GM04503 (cell line): ENCODE measurements around the gene PPBP.
"Not testable (repeated sequence)": the region's sequence is repeated elsewhere in the genome, so short reads cannot be mapped to it uniquely, and the experiment has no call there.

Experiments
- DNase-seq: peaks from one replicate; pipeline ENCODE4 v3.0.0-alpha.2; 2012; ENCODE audit warnings: low read depth

The PPBP gene

DNA sequence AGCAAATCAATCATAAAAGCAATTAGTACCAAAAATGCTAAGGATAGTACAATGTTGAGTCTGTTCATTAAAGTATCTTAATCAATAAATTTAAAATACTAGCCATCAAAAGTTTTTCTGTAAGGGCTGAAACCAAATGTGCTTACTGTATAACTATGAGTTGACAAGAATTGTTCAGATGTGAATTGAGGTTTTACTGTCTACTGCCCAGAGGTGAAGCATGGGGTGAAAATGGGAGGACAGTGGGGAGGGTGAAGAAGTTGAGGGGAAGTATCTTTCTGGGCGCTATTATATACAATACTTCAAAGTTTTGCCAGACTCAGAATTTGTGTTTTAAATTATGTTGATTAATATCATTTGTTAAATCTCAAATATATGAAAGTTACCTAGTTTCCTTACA is 4.1 kb upstream of the PPBP start:
- DNase-seq = no peak

DNA sequence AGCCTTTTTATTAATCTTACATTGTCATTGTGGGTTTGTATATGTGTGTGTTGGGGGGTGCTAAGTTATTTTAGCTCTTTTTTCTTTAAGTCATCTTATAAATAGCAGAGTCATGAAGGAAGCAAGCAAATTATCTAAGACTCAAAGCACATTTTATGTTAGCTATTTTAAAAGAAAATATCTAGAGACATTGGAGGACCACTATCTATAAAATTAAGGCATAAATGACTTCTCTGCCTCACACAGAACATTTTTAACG is 3.7 kb upstream of the PPBP start:
- no peak for DNase-seq

DNA sequence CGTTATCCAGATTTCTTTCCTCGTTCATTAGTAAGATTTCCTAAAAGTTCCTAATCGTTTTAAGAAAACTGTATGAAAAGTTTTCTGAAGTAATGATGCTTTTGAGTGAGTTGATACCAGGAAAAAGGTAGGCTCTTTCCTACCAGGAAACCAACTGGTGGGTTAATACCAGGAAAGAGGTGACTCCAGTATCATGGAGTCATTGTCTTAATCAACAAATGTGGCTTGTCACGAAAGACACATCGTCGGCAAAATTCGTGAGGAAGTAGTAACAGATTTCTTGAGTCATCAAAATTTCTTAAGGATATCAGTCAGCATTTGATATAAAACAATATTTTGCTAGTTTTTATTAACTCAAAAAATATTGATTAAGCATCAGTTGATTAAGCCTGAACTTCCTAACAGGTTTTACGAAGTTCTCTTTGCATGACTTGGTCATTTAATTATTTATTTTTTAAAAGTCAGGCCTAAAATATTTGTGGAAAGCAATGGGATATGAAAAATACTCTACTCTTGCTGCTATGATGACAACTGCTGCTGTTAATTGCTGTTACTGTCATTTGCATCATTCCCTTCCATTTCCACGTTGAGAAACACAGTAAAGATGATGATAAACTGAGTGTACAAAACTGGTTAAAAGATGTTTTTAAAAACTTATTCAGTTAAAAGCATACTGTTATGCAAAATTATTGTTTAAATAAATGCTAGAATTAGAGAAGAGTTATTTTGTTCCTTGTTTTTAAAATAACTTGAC is 3.2 kb upstream of the PPBP start:
- no peak for DNase-seq

DNA sequence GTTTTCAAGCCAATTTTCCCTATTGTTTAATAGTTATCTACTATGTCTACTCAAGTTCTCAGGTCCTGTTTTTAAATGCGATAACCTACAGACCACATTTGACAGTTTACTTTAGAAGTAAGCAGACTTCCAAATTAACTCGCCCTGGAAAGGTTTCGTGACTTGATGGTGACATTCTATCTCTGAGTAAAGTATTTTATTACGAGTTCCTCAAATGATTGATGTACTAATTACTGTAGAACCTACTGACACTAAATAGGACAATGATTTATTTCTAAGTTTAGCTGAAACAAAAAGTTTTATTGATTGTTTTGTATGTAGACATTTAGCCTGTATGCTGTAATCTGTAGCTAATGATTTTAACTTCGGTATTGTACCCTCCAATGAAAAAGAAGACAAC is 1.9 kb upstream of the PPBP start:
- no peak for DNase-seq

DNA sequence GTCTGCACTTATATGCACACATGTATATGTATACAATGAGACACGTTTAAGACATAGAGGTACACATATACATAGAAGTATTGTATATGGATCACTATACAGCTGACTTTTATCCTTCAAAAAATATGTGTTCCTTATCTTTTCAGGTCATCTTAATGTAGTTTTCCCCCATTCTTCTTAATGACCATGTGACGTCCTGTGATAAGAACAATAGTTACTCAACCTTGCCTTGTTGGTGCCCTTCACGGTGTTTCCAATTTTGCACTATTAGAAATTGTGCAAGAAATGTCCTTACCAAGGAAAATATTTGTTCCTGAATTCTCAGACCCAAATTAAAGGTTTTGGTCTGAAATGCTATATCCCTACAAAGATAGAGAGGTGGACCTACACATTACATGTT is 1.0 kb upstream of the PPBP start:
- DNase-seq = no peak

DNA sequence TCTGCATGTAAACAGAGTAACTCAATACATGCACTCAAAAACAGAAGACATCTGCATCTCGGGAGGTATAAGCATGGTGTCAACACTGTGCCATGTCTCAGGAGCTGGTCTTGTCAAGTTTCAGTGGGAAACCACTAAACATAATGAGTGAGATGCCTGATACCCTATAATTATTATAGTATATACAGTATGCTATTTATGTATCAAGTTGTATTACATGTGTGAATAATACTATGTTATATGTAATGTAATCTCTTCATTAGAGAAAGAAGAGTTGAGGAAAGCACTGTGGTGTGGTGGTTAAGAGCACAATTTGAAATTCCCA is 2.5 kb downstream of the PPBP start:
- no peak for DNase-seq

DNA sequence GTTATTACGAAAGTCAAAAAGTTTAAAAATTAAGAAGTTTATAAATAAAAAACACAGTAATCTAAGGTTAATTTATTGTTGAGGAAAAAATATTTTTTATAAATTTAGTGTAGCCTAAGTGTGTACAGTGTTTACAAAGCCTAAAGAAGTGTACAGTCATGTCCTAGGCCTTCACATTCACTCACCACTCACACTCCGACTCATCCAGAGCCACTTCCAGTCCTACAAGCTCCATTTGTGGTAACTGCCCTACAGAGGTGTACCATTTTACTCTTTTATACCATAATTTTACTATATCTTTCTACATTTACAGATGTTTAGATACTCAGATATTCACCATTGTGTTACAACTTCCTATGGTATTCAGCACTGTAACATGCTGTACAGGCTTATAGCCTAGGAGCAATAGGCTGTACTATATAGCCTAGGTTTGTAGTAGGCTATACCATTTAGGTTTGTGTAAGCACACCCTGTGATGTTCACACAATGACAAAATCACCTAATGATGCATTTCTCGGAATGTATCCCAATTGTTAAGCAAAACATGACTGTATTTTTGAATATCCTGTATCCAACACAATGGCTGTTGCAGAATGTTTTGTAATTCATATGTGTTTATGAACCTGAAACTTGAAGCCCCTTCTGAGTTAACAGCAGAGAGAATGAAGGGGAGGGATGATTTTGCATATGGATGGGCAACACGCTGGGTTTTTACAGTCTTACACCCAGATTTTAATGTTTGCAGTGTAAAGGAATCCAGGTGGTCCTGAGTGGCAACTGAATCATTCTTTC is 3.1 kb downstream of the PPBP start:
- DNase-seq = no peak

DNA sequence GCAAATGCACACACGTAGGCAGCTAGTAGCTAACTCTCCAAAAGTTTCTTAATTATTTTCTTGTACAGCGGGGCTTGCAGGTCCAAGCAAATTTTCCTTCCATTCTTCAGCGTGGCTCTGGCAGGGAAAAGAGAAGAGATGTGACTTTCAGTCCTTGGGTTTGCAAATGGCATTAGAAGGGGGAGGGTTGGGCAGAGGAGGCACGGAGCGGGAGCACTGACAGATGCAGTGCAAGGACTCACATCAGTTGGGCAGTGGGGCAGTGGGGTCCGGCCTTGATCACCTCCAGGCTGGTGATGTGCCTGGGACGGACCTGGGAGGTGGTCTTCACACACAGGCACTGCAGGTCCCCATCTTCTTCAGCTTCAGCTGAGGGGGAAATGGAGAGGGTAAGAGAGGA is 6.8 kb downstream of the PPBP start:
- not testable (repeated sequence) for DNase-seq

DNA sequence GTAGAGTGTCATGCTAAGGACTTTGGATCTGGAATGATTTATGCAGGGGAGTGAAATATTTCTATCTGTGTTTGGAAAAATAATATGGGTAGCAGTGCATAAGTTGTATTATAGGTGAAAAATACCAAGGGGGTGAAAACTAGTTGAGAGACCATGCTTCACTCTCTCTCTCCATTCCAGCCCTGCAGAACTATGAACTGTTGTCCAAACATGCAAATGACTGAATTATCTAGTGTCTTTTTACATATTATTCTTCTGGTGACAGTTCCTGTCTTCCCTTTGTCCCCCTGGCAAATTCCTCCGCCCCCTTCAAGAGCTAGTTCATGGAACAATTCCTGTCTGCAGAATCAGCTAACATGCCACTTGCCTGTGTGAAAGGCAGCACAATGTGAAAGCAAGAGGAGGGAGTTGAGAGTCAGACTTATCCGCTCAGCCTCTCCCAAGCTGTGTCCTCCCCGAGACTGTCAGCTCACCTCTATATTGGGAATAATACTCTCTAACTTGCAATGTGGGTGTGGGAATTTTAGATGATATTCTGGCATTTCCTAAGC is 8.5 kb downstream of the PPBP start:
- DNase-seq = no peak

DNA sequence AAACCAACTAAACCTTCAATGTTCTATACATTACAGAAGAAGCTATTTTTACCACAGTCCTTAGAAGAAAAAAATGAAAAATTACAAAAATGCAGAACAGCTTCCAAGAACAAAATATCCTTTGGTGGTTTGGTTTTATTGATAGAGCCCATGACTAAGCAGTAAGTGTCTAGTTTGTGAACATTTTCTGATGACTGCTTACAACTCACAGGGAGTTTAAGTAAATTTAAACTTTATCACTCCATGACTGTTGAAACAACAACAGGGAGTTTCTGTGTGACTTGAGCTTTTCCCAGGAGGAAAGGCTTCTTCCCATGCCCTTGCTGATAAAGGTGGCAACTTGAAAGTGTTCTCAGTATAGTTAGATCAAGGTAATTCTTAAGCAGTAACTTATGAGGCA is 9.1 kb downstream of the PPBP start:
- peak; percentile 61 for DNase-seq

DNA sequence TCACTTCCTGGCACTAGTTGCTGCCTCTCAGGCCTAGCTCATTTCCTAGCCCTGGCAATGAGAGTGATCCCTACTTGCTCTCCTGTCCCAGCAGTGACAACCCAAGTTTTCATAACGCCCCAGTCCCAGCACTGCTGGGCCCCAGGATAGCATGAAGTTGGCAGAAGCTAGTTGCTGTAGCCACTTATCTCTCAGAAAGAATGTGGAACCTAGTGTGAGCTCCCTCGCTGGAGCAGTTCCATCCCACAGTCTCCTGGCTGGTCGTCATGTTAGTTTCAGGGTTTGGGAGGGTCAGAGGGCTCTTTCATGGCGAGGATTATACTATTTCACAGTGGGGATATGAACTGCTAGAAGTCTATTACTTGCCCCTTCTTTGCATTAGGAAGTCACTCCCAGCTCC is 11.3 kb downstream of the PPBP start:
- no peak for DNase-seq

DNA sequence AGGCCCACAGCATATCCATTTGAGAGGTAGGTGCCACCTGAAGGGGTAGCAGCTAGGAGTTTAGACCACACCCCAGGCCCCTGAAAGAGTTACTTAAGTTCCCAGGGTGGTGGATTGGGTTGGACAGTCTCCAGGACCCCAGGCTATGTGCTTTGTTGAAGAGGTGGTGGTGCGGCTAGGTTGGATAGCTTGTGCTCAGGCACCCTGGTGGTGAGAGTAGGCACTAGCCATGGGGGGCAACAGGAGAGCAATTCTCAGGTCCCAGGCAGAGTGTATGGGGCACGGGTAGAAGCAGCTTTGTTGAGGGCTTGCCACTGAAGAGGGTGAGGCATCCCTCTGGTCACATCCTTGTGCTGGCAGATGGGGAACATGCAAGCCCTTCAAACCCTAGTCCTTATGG is 11.8 kb downstream of the PPBP start:
- no peak for DNase-seq

DNA sequence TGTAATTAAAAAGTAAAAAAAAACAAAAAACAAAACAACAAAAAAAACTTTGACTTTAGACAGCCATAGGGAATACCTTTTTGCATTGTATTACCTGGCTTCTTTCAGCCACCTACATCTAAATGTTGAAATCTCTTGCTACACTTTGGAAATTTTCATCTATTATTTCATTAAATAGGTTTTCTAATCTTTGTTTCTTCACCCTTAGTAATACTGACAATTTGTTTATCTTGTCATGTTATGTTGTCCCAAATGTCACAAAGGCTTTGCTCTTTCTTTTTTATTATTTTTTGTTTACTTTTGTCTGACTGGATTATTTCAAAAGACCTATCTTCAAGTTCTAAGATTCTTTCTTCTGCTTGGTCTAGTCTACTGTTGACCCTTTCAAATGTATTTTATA is 13.6 kb downstream of the PPBP start:
- DNase-seq = no peak

DNA sequence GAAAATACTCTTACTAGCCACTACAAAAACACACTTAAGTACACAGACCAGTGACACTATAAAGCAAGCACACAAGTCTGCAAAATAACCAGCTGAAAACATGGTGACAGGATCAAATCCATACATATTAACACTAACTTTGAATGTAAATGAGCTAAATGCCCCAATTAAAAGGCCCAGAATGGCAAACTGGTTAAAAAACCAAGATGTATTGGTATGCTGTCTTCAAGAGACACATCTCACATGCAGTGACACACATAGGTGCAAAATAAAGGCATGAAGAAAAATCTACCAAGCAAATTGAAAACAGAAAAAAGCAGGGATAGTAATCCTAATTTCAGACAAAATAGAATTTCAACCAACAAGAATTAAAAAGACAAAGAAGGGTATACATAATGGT is 17.0 kb downstream of the PPBP start:
- DNase-seq = no peak

DNA sequence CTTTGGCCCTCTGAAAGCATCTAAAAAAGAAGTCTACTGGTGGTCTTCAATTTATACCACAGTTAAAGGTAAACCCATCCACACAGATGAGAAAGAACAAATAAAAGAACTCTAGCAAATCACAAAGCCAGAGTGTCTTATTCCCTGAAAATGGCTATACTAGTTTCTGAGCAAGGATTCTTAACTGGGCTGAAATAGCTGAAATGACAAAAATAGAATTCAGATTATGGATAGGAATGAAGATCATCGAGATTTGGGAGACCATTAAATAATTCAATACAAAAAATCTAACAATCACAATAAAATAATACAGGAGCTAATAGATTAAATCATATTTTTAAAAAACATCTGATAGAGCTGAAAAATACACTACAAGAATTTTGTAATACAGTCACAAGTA is 18.0 kb downstream of the PPBP start:
- DNase-seq = no peak

DNA sequence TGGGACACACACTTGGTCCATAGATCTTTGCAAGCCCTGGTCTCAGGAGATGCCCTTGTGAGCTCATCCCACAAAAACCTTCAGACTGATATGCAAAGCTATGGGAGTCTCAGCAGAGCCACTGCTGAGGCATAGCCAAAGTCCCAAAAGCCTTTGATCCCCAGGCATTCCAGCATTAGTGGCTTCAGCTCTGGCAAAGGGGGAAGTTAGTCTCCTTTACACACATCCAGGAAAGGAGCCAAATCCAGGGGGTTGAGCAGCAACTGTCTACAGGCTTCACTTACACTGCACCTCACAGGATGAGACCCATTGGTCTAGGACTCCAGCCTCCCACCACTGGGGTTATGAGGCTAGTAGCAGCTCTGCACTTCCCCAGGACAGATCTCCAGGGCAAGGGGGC is 20.1 kb downstream of the PPBP start:
- DNase-seq = no peak

DNA sequence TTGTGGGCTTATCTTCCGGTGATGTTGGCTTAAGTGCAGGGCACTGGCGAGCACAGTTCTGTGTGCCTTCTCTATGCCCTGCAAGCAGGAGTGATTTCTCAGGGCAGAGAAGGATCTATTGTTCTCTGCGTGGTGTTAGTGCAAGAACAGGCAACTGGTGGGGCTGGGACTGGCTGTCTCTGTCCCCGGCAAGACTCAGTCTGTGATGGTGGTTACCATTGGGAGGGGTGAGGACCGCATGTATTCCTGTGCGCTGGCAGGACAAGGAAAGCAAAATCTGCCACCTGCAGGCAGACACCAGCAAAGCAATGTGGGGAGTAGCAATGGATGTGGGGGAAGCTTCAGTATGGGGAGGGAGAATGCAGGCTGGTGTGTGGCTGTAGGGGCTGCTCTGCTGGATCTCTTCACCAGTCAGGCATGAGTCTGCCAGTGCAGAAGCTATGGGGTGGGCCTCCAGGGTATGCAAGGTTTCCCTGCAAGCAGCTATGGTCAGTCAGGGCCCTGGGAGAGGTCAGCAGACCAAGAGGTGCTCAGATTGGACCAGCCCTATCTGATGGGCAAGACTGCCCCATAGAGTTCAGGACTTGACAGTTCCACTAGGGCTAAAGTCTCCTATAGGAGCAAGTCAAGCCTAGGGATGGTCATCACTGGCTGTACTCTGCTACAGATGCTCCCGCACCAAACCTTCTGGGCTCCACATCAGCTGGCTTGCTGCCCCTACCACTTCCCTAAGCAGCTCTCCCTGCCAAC is 23.0 kb downstream of the PPBP start:
- DNase-seq = no peak

DNA sequence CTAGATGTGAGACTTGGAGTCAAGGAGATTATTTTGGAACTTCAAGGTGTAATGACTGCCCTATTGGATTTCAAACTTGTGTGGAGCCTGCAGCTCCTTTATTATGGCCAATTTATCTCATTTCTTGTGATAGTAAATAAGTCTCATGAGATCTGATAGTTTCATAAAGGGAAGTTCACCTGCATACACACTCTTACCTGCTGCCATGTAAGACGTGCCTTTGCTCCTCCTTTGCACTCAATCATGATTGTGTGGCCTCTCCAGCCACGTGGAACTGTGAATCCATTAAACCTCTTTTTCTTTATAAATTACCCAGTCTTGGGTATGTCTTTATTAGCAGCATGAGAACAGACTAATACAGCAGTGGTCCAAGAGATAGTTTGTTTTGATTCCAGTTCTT is 25.3 kb downstream of the PPBP start:
- DNase-seq = no peak

DNA sequence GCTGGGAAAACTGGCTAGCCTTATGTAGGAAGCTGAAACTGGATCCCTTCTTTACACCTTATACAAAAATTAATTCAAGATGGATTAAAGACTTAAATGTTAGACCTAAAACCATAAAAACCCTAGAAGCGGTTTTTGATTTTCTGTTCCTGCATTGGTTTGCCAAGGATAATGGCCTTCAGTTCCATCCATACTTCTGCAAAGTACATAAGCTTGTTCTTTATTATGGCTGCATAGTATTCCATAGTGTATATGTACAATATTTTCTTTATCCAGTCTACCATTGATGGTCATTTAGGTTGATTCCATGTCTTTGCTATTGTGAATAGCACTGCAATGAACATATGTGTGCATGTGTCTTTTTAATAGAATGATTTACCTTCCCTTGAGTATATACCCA is 28.9 kb downstream of the PPBP start:
- not testable (repeated sequence) for DNase-seq

DNA sequence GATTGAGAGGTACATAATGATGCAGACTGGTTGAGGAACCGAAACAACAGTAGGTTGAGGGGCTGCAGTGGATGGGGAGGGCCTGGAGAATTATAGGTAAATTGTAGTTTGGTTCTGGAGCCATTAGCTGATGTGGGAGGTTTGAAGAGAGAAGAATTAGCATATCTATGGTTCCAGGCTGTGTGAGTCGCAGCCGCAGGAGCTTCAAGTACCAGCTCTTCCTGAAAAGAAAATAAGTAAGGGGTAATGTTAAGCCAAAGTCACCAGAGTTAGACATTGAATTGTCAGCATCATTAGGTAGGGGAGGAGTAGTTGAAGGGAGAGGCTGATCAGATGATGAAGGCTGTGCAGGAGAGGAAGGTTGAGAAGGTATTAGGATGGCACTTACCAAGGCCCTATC is 35.6 kb downstream of the PPBP start:
- DNase-seq = no peak

DNA sequence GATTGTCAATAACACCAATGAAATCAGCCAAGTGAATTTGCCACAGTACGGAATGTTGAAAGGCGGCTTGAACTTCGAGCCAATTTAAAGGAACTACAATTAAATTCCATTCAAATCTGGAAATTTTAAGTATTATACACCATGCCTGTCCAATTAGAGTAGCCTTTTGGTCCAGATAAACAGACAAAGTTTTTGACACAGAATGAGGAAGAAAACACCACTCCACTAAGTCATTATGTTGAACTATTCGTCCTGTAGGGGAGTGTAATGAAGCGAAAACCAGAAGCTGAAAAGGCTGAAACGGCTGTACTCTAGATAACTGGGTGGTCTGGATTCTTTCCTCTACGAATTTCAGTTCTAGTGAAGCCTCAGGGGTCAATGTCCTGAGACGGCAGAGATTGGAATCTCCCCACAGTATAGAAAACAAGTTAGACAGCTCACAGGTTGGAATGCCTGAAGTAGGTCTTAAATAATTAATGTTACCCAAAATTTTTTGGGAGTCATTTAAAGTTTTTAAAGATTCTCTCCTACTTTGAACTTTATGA is 37.5 kb downstream of the PPBP start:
- not testable (repeated sequence) for DNase-seq

DNA sequence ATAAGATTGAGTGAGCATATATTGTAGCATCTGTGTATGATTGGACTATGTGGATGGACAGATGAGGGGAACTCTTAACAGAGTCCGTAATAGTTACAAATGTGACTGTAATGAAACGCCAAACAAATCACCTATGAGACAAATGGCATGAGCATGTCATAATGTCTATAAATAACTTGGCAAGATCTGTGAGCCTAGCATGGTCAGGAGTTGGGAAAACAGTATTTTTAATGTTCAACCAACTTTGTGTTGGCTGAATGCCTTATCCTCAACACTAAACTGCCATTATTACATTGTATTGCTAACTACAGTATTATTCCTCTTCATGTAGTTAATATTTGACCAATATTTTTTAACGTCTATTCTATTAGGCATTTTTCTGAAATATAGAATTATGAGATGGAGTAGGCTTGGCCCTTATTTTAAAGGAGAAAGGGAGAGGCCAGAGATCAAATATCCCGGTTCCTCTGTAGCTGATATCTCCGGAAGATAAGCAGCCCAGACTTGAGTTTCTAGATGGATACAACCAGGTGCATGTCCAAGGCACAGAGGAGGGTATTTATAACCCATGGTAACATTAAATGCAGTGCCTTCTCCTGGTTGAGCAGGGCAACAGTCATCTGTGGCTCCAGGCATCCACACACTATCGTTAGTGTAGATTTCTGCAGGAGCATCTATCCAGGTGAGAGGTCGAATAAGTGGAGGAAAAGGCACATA is 38.8 kb downstream of the PPBP start:
- DNase-seq = no peak
